Measurements from ENCODE around the gene CHCHD3.

DNA sequence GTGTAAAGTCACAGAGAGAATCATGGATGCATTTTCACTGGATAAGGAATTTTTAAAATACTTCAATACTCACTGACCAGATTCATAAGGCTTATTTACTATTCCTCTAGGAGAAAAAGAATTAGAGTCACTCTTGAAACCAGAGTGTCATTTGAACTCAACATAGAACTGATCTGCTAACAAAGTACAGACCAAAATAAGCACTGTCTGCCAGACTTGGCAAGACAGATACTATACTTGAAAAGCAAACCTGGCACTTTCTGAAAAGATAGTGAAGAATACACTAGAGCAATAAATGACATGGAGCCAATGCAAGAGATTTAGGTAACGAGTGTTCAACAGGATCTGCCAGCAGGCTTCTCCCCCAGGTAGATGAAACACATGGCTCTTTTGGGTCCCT lies 215.3 kb downstream of the CHCHD3 start:
- TF ChIP-seq, protein P1, sequence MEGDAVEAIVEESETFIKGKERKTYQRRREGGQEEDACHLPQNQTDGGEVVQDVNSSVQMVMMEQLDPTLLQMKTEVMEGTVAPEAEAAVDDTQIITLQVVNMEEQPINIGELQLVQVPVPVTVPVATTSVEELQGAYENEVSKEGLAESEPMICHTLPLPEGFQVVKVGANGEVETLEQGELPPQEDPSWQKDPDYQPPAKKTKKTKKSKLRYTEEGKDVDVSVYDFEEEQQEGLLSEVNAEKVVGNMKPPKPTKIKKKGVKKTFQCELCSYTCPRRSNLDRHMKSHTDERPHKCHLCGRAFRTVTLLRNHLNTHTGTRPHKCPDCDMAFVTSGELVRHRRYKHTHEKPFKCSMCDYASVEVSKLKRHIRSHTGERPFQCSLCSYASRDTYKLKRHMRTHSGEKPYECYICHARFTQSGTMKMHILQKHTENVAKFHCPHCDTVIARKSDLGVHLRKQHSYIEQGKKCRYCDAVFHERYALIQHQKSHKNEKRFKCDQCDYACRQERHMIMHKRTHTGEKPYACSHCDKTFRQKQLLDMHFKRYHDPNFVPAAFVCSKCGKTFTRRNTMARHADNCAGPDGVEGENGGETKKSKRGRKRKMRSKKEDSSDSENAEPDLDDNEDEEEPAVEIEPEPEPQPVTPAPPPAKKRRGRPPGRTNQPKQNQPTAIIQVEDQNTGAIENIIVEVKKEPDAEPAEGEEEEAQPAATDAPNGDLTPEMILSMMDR (optimal IDR thresholded peaks at IDR 0.05 in 1 of 3, IDR thresholded peaks at IDR 0.05 in 1 of 3, conservative IDR thresholded peaks at IDR 0.05 in 1 of 3; ENCODE audit: extremely low read depth in 1 of 3, insufficient read depth in 2 of 3, low read length in 3 of 3), result no peak
- no peak for TF ChIP-seq EZH2 (IDR thresholded peaks at IDR 0.05; ENCODE audit: low read length)
